ENCODE results near the gene CLEC14A.

GRCh38 chr14:38290601-38291188 lies 34.8 kb upstream of the CLEC14A start:
- TF ChIP-seq, protein P1, sequence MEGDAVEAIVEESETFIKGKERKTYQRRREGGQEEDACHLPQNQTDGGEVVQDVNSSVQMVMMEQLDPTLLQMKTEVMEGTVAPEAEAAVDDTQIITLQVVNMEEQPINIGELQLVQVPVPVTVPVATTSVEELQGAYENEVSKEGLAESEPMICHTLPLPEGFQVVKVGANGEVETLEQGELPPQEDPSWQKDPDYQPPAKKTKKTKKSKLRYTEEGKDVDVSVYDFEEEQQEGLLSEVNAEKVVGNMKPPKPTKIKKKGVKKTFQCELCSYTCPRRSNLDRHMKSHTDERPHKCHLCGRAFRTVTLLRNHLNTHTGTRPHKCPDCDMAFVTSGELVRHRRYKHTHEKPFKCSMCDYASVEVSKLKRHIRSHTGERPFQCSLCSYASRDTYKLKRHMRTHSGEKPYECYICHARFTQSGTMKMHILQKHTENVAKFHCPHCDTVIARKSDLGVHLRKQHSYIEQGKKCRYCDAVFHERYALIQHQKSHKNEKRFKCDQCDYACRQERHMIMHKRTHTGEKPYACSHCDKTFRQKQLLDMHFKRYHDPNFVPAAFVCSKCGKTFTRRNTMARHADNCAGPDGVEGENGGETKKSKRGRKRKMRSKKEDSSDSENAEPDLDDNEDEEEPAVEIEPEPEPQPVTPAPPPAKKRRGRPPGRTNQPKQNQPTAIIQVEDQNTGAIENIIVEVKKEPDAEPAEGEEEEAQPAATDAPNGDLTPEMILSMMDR (IDR thresholded peaks at IDR 0.05) = no peak
- TF ChIP-seq POLR2A (IDR thresholded peaks at IDR 0.05) = no peak

All from breast epithelium (tissue), 3 donors.